ENCODE data around the gene BBS9.

DNA sequence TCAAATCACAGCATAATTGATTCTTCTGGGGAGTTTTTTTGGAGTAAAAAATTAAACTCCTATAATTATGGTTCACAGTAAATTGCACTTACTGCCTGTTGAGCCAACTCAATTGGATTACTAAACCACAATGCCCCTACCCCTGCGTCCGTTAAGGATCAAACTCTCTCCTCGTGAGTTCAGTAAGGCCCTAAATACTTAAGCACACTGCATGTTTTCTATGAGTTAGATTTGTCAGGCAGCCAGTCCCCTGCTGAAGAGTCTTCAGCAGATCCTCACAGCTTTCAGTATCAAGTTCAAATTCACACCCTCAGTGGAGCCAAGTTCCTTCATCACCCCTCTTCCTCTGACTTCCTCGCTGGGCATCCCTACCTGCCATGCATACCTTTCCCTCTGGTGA lies 501.0 kb downstream of the BBS9 start:
- TF ChIP-seq, protein P1, sequence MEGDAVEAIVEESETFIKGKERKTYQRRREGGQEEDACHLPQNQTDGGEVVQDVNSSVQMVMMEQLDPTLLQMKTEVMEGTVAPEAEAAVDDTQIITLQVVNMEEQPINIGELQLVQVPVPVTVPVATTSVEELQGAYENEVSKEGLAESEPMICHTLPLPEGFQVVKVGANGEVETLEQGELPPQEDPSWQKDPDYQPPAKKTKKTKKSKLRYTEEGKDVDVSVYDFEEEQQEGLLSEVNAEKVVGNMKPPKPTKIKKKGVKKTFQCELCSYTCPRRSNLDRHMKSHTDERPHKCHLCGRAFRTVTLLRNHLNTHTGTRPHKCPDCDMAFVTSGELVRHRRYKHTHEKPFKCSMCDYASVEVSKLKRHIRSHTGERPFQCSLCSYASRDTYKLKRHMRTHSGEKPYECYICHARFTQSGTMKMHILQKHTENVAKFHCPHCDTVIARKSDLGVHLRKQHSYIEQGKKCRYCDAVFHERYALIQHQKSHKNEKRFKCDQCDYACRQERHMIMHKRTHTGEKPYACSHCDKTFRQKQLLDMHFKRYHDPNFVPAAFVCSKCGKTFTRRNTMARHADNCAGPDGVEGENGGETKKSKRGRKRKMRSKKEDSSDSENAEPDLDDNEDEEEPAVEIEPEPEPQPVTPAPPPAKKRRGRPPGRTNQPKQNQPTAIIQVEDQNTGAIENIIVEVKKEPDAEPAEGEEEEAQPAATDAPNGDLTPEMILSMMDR (conservative IDR thresholded peaks at IDR 0.05; ENCODE audit: low read length): no peak
- no peak for TF ChIP-seq EZH2phosphoT487 (IDR thresholded peaks at IDR 0.05; ENCODE audit: borderline replicate concordance)

All from Loucy (cell line).